HG03196 (cell line): ENCODE results near the gene EXOC3L1.

Source experiments
- ATAC-seq: cut with Tn5 transposase; IDR thresholded peaks from one replicate; pipeline ENCODE4 v1.9.1; 2021; ENCODE audit not compliant: unreplicated experiment

The EXOC3L1 gene

GRCh38 chr16:67216612-67217490, 26.9 kb upstream of the EXOC3L1 start:
- ATAC-seq: no peak

DNA sequence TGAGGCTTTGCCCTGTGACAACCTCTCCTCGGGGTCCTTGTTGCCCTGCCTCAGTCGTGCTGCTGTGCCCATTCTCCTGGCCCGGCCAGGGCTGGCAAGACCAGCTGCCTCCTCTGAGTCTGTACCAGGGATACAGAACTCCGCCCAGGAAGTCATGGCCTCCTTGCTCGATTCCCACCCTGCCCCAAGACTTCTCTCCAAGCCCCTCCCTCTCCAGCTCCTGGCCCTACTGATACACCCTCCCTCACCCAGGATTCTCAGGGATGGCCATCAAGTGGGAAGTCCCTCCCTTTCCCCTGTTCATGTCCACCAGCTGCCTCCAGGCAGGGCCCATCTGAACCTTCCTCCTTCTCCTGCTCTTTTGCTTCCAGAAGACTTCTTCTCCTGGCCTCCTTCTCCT, 25.8 kb upstream of the EXOC3L1 start:
- no peak for ATAC-seq

DNA sequence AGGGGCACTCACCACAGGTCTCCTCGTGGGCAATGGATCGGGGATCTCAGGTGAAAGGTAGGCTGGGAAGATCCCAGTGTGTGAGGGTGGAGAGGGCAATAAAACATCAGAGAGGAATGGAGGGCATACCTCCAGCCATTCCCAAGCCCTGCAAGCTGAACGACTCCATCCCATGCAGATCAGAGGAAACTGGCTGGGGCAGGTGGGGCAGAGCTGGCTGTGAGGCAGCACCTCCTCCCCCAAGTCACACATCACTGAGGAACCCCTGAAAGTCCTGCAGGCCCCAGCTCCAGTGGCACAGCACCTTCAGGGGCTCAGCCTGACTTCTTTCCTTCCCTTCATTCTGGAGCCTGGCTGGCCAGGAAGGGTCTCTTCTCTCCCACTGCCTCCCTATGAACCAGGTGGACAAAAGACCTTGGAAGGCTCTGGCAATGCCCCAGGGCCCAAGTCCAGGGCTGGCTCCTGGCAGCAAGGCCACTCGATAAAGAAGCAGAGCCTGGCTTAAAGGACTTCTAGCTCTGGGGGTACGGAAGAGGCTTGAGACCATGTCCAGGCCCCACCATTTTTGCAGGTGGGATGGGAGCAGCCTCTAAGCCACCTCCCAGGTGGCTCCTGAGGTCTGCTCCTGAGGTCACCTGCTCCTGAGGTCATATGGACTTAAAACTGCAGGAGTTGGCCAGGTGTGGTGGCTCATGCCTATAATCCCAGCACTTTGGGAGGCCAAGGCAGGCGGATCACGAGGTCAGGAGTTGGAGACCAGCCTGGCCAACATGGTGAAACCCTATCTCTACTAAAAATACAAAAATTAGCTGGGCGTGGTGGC, 23.5 kb upstream of the EXOC3L1 start:
- no peak for ATAC-seq

- no peak for ATAC-seq
Observed at GRCh38 chr16:67212766-67213165, 22.8 kb upstream of the EXOC3L1 start.

DNA sequence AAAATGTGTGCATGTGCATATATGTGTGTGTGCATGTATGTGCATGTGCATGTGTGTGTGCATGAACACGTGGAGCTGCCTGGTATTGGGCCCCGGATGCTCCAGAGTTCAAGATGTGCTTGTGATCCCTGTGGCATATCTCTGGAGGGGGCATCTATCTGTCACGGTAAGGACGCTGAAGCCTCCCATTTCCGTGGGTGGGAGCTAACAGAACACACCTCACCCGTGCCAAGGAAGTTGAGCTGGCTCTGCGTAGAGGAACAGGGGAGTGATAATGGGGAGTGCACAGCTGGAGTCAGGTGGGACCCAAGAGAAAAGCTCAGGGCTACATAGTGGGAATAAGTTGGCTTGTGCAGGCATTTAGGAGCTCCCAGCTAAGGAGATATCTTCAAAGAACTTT, 21.7 kb upstream of the EXOC3L1 start:
- ATAC-seq: no peak

DNA sequence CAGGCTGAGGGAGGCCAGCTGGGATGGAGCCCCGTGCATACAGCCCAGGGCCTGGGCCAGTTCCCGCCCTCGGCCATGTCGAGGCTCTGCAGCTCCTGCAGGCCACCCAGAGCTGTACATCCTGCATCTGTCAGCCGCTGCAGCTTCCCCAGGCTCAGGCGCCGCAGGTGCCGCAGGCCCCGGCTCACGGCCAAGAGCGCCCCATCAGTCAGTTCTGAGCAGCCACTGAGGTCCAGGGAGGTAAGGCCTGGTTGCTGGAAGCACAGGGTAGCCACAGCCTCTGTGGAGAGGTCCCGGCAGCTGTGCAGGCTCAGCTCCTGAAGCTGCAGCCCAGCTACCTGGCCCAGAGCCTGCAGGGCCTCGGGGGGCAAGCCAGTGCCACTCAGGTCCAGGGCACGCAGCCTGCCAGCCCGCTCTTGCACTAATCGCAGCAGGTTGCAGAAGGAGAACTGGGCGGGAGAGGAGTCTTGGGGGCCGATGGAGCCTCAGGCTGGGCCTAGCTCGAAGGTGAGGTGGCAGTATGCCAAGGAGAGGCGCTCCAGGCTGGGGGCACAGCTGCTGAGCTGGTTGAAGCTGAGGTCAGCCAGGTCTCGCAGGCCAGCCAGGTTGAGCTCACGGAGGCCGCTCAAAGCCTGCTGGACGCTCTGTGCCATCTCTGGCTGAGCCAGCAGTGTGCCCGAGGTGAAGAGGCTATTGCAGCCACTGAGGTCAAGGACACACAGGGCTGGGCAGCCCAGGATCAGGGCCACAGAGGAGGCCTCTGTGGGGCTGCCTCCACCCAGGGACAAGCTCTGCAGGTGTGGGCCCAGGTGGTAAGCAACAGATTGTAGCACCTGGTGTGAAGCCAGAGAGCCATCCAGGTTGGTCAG, 20.4 kb upstream of the EXOC3L1 start:
- ATAC-seq: no peak

DNA sequence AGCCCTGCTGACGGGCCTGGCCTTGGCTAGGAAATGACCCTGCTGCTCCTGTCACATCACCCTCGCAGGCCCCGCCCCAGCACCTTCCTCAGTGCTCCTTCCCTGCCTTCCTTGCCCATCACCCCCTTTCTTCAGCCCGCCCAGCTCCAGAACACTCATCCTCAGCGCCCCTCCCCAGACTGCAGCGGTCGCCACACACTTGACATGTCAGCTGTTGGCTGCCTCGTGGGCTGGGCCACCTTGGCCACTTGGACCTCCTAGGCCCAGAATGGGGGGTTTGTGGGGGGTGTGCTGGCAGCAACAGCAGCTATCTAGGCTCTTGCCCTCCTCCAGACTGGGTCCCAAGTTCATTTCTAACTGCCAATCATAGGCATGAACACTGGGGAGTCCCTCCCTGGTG, 19.6 kb upstream of the EXOC3L1 start:
- no peak for ATAC-seq

GRCh38 chr16:67208154-67208896, 18.4 kb upstream of the EXOC3L1 start:
- no peak for ATAC-seq

GRCh38 chr16:67207249-67208091, 17.5 kb upstream of the EXOC3L1 start:
- no peak for ATAC-seq

- no peak for ATAC-seq
Observed at GRCh38 chr16:67206838-67207248, 16.9 kb upstream of the EXOC3L1 start.

DNA sequence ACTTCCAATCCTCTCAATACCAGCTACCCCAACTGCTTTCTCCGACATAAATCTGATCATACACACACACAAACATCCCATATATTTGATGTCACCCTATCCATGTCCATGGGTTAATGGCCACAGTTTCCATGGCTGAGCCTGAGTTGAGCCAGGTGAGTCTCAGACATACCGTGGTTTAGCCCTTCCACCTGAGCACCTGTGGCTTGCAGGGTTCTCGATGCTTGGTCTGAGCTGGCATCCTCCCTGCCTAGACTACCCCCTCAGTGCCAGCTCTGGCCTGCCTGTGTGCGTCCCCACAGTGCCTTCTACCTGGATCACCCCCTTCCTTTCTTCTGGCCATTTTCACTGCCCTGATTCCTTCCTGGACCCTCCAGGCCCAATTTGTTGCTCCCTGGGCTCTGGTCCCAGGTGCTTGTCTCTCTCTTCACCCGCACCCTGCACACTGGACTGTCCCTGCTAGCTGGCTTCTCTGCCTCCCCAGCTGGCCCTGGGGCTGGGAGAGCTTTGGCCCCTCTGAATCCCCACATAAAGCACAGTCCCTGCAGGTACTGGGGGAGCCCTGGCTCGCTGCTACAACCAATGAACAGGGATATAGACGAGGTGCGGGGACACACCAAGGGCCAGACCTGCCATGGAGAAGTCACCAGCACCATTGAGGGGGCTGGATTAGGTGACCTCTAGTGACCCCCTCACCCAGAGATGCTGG, 16.3 kb upstream of the EXOC3L1 start:
- ATAC-seq: no peak

GRCh38 chr16:67204076-67204475, 14.1 kb upstream of the EXOC3L1 start:
- ATAC-seq: no peak

GRCh38 chr16:67202956-67203493, 13.1 kb upstream of the EXOC3L1 start:
- ATAC-seq: no peak

GRCh38 chr16:67202426-67202825, 12.5 kb upstream of the EXOC3L1 start:
- no peak for ATAC-seq

DNA sequence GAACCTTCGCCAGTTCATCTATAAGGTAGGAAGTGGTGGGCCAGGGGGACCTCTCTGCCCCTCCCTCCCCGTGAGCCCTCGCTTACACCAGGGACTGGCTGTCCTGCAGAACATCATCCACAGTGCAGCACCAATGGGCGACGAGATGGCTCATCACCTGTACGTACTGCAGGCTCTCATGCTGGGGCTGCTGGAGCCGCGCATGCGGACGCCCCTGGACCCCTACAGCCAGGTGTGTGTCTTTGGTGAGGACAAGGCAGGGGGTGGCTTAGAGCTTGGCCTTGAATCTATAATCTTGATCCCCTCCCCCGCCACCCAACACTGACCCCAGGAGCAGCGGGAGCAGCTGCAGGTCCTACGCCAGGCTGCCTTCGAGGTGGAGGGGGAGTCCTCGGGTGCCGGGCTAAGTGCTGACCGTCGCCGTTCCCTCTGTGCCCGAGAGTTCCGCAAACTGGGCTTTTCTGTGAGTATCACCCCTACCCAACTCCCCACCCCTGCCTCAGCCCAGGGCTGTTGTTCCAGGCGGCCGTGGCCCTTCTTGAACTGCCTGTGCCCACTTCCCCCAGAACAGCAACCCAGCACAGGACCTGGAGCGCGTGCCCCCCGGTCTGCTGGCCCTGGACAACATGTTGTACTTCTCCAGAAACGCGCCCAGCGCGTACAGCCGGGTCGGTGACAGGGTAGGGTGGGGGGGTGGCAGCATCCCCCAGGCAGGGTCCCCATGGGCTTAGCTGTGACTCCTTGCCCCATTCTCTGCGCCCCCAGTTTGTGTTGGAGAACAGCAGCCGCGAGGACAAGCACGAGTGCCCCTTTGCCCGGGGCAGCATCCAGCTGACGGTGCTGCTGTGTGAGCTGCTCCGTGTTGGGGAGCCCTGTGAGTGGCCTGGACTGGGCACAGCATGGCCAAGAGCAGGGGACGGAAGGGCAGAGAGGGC, 11.7 kb upstream of the EXOC3L1 start:
- no peak for ATAC-seq

- ATAC-seq: no peak
Observed at GRCh38 chr16:67200491-67200890, 10.6 kb upstream of the EXOC3L1 start.

DNA sequence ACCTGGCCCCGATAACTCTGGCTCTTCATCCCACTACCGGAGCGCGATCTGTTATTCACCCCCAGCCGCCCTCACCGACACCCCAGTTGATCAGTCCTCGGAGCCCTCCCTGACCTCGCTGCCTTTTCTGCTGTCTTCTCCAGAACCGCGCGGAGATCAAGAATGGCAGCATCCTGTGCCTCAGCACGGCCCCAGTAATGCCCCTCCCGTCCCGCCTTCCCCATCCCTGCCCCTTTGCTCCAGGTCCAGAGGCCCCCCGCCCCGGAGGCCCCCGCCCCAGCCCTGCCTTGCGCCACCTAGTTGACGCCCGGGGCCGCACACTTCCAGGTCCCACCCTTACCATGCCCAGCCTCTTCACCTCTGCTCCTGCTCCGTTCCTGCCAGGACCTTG, 9.9 kb upstream of the EXOC3L1 start:
- ATAC-seq: no peak
